ENCODE results near the gene TPO.

TPO gene

DNA sequence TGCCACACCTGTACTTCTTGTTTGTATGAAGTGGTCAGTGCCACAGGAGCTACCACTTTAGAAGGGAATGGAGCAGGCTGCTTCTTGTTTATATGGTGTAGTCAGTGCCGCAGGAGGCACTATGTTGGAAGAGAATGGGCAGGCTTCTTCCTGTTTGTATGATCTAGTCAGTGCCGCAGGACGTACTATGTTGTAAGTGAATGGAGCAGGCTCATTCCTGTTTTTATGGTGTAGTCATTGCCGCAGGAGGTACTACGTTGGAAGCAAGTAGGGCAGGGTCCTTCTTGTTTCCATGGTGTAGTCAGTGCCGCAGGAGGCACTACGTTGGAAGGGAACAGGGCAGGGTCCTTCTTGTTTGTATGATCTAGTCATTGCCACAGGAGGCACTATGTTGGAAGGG lies 27.3 kb downstream of the TPO start:
- Mint-ChIP-seq H3K9me3 (peaks cover 8% of the 10 kb centered on the region), H3K36me3 (ENCODE audit: low read depth) (no peaks in the 10 kb centered on the region), H3K27ac (no peak overlapping the region), H3K27me3 (ENCODE audit: low read depth) (peaks cover 34% of the 10 kb centered on the region), H3K4me3 (no peak overlapping the region), H3K4me1 (no peaks in the 10 kb centered on the region)
- TF ChIP-seq, protein P1, sequence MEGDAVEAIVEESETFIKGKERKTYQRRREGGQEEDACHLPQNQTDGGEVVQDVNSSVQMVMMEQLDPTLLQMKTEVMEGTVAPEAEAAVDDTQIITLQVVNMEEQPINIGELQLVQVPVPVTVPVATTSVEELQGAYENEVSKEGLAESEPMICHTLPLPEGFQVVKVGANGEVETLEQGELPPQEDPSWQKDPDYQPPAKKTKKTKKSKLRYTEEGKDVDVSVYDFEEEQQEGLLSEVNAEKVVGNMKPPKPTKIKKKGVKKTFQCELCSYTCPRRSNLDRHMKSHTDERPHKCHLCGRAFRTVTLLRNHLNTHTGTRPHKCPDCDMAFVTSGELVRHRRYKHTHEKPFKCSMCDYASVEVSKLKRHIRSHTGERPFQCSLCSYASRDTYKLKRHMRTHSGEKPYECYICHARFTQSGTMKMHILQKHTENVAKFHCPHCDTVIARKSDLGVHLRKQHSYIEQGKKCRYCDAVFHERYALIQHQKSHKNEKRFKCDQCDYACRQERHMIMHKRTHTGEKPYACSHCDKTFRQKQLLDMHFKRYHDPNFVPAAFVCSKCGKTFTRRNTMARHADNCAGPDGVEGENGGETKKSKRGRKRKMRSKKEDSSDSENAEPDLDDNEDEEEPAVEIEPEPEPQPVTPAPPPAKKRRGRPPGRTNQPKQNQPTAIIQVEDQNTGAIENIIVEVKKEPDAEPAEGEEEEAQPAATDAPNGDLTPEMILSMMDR (IDR thresholded peaks at IDR 0.05; ENCODE audit: unreplicated experiment in 3 of 3) = no peak

DNA sequence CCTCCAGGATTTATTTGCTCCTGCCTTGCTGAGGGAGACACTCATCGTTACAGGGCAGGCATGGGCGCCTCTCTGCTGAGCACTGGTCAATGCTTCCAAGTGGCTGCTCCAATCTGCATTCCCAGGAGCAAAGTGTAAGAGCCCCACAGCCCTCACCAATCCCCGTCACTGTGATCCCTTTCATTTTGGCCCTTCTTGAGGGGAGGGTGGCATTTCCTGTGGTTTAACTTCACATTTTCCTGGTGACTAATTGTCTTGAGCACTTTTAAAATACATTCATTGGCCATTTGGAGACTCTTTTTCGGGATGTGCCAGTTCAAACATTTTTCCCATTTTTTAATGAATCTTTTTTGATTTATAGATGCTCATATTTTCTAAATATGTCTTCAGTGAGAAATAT lies 33.0 kb downstream of the TPO start:
- TF ChIP-seq, protein P1 (IDR thresholded peaks at IDR 0.05; ENCODE audit: unreplicated experiment in 3 of 3) = no peak
- Mint-ChIP-seq H3K36me3 (ENCODE audit: low read depth) (no peaks in the 10 kb centered on the region), H3K27me3 (ENCODE audit: low read depth) (peaks cover 43% of the 10 kb centered on the region), H3K27ac (no peak overlapping the region), H3K4me1 (no peaks in the 10 kb centered on the region), H3K4me3 (no peak overlapping the region), H3K9me3 (peaks cover 3% of the 10 kb centered on the region)

DNA sequence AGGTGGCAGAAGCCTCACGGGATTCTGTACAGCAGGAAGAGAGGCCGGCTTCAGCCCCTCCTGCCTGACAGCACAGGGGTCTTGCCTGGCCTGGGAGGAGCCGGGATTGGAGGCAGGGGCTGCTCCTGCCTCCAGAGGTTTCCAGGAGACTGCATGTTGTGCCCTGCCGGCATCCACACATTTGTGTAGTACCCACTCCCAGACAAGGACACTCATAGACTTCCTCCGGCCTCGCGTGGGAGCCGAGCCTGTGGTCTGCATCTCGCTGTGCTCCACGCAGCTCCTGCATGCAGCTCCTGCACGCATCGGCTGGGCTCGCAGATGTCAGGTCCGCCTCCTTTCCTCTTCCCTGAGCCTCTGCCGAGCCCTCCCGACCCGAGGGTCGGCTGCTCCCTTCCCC lies 34.7 kb downstream of the TPO start:
- Mint-ChIP-seq H3K4me1 (no peaks in the 10 kb centered on the region), H3K9me3 (no peaks in the 10 kb centered on the region), H3K36me3 (ENCODE audit: low read depth) (no peaks in the 10 kb centered on the region), H3K4me3 (no peak overlapping the region), H3K27ac (no peak overlapping the region), H3K27me3 (ENCODE audit: low read depth) (peaks cover 38% of the 10 kb centered on the region)
- TF ChIP-seq, protein P1 (IDR thresholded peaks at IDR 0.05; ENCODE audit: unreplicated experiment in 3 of 3) = no peak

DNA sequence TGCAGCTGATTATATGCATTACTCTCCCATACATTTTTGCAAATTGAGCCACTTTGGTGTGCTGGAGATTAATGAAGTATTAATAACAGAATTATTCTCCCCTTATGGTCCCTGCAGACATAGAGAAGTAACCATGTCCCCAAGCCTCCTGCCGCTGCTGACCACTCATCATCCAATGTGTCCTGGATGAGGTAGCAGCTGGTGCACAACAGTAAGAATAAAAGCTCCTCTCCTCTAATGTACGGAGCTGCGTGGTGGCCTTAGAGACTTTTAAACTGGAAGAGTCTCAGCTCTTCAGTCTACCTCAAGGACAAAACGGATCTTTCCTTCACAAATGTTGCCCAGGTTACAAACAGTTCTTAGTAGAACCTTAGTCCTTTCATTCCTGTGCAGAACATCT lies 37.7 kb downstream of the TPO start:
- H3K27ac Mint-ChIP-seq = no peak overlapping the region
- TF ChIP-seq, protein P1 (IDR thresholded peaks at IDR 0.05; ENCODE audit: unreplicated experiment in 3 of 3) = no peak
- no peaks in the 10 kb centered on the region for H3K9me3 Mint-ChIP-seq
- H3K36me3 Mint-ChIP-seq (ENCODE audit: low read depth) = no peaks in the 10 kb centered on the region
- H3K4me1 Mint-ChIP-seq = no peaks in the 10 kb centered on the region
- H3K4me3 Mint-ChIP-seq = no peak overlapping the region
- peaks cover 34% of the 10 kb centered on the region for H3K27me3 Mint-ChIP-seq (ENCODE audit: low read depth)

DNA sequence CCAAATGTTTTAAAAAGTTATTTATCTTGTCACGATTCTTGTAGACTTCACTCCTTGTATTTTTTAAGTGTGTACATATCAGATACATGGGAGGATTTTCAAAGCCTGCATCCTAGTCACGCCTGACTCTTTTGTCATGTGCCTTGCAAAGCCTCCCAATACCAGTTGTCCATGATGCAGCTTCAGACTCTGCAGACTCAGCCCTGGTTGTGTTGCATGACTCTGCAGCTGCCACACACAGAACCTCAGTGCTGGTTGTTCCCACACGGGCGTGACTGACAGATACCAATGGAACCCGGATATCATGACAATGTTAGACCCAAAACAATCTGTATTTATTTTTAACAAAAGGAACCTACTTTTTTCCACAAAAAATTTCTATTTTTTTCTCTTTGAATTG lies 38.2 kb downstream of the TPO start:
- Mint-ChIP-seq H3K27me3 (ENCODE audit: low read depth) (peaks cover 34% of the 10 kb centered on the region), H3K27ac (no peak overlapping the region), H3K9me3 (no peaks in the 10 kb centered on the region), H3K4me3 (no peak overlapping the region), H3K4me1 (no peaks in the 10 kb centered on the region), H3K36me3 (ENCODE audit: low read depth) (no peaks in the 10 kb centered on the region)
- TF ChIP-seq, protein P1 (IDR thresholded peaks at IDR 0.05; ENCODE audit: unreplicated experiment in 3 of 3) = no peak

DNA sequence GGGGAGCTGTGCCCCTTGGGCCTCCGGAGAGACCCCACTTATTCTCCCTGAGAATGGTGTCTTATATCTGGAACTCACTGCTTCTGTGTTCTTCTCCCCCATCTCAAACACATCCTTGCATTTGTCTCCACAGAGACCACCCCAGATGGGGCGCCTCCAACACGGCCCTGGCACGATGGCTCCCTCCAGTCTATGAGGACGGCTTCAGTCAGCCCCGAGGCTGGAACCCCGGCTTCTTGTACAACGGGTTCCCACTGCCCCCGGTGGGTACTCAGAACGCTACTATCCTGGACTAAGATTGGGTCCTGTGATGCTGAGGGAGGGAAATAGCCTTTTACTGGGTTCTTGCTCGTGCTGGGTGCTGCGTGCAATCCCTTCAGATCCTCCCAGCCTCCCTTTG lies 40.3 kb downstream of the TPO start:
- Mint-ChIP-seq H3K9me3 (no peaks in the 10 kb centered on the region), H3K36me3 (ENCODE audit: low read depth) (no peaks in the 10 kb centered on the region), H3K27me3 (ENCODE audit: low read depth) (peaks cover 21% of the 10 kb centered on the region), H3K4me3 (no peak overlapping the region), H3K27ac (no peak overlapping the region), H3K4me1 (no peaks in the 10 kb centered on the region)
- TF ChIP-seq, protein P1 (IDR thresholded peaks at IDR 0.05; ENCODE audit: unreplicated experiment in 3 of 3) = no peak
